ENCODE results near the gene EIF2A. TPM values are rescaled to one million over a fixed set of nuclear protein-coding genes. Genes with fewer than 3 reads are reported as not detected.
"Not testable (repeated sequence)": the region's sequence is repeated elsewhere in the genome, so short reads cannot be mapped to it uniquely, and the experiment has no call there.

The EIF2A gene
- total and polyA plus RNA-seq, 2 experiments from 2014 or later: 47.6 to 140 TPM

GRCh38 chr3:150613034-150613433 is 66.4 kb downstream of the EIF2A start:
- WGBS, 2 experiments (ENCODE audit: low coverage in 1 of 2, low lambda C conversion rate in 2 of 2, missing lambda C conversion rate in 2 of 2): 96 to 100% methylated on average over 2 of the region's 2 CpGs
- Histone ChIP-seq H3K36me3 (ENCODE audit: low read depth) (0 out of 2 replicates have a peak, but pooled peaks cover 5% of the 10 kb centered on the region), H3K27me3 (replicated peaks; ENCODE audit: insufficient read depth) (no peaks in the 10 kb centered on the region), H3K79me2 (ENCODE audit: insufficient read depth) (peaks cover 82% of the 10 kb centered on the region), H3K9me2 (ENCODE audit: insufficient read depth) (no peaks in the 10 kb centered on the region), H4K20me1 (ENCODE audit: insufficient read depth) (peaks cover 12% of the 10 kb centered on the region; the same call in 1 of the 2 replicates), H3F3A (ENCODE audit: insufficient read depth) (no peaks in the 10 kb centered on the region), H3K4me2 (ENCODE audit: unreplicated experiment) (no peak overlapping the region), H3K9ac (no peak overlapping the region), H3K9me3 (ENCODE audit: low read depth) (no peaks in the 10 kb centered on the region), H3K27ac (no peak overlapping the region), H2AFZ (no peak overlapping the region), H3K4me3 (no peak overlapping the region), H3K4me1 (ENCODE audit: insufficient read depth) (no peaks in the 10 kb centered on the region; the same call in 1 of the 2 replicates)
- DNase-seq: no peak
- TF ChIP-seq EZH2 (IDR thresholded peaks at IDR 0.05; ENCODE audit: insufficient read depth, poor library complexity, severe bottlenecking) (no peak), EZH2phosphoT487 (IDR thresholded peaks at IDR 0.05; ENCODE audit: insufficient read depth, low read depth) (no peak)
- in situ Hi-C loops (cut with MboI): no loop called here

DNA sequence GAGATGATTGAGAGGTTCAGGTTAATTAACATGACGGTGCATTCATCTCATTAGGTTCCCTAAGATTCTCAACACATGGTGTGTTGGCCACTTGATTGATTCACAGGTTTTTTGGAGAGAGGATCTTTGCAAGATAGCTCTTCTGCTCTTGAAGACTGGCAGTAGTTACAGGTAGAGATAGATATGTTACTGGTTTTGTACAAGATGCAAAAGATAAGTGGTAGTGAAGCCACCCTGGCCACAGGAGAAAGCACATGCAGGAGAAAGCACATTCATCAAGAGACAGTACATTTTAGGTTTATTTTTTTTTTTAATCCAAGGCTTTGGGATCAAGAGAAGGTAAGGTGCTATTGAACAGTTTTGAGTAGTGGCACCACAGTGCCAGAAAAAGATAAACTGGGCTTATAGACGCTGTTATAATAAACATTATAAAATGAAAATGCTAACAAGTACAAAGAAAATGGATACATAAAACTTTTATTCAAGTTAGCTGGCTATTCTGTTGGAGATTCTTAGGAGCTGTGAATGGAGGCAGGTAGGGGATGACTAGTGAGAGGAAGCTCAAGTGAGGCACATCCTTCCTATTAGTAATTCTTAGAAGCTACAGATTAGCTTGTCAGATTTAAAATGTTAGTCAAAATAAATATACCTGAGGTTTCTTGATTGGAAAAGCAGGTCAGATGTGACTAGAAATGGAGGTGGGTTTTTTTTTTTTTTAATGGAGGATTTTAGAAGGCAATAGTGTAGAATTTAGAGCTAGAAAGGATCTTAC is 67.3 kb downstream of the EIF2A start:
- Histone ChIP-seq H3K4me1 (ENCODE audit: insufficient read depth) (no peaks in the 10 kb centered on the region; the same call in 1 of the 2 replicates), H3K9ac (no peak overlapping the region), H4K20me1 (ENCODE audit: insufficient read depth) (peaks cover 12% of the 10 kb centered on the region; the same call in 1 of the 2 replicates), H3K4me2 (ENCODE audit: unreplicated experiment) (no peak overlapping the region), H2AFZ (no peak overlapping the region), H3K27ac (no peak overlapping the region), H3K79me2 (ENCODE audit: insufficient read depth) (peaks cover 82% of the 10 kb centered on the region), H3K36me3 (ENCODE audit: low read depth) (0 out of 2 replicates have a peak, but pooled peaks cover 5% of the 10 kb centered on the region), H3K9me3 (ENCODE audit: low read depth) (no peaks in the 10 kb centered on the region), H3F3A (ENCODE audit: insufficient read depth) (no peaks in the 10 kb centered on the region), H3K9me2 (ENCODE audit: insufficient read depth) (no peaks in the 10 kb centered on the region), H3K27me3 (replicated peaks; ENCODE audit: insufficient read depth) (no peaks in the 10 kb centered on the region), H3K4me3 (no peak overlapping the region)
- 87 to 88% methylated on average over 2 of the region's 2 CpGs for WGBS, 2 experiments (ENCODE audit: low coverage in 1 of 2, low lambda C conversion rate in 2 of 2, missing lambda C conversion rate in 2 of 2)
- in situ Hi-C loops (cut with MboI): no loop called here
- no peak for DNase-seq
- TF ChIP-seq EZH2phosphoT487 (IDR thresholded peaks at IDR 0.05; ENCODE audit: insufficient read depth, low read depth): no peak
- TF ChIP-seq EZH2 (IDR thresholded peaks at IDR 0.05; ENCODE audit: insufficient read depth, poor library complexity, severe bottlenecking): no peak

- Histone ChIP-seq H3K79me2 (ENCODE audit: insufficient read depth) (peaks cover 72% of the 10 kb centered on the region), H3K36me3 (ENCODE audit: low read depth) (peaks cover 8% of the 10 kb centered on the region; the same call in 1 of the 2 replicates), H3K4me3 (no peak overlapping the region), H3K9me2 (ENCODE audit: insufficient read depth) (no peaks in the 10 kb centered on the region), H2AFZ (no peak overlapping the region), H4K20me1 (ENCODE audit: insufficient read depth) (peaks cover 3% of the 10 kb centered on the region; the same call in 1 of the 2 replicates), H3K27ac (no peak overlapping the region), H3K4me2 (ENCODE audit: unreplicated experiment) (no peak overlapping the region), H3K27me3 (replicated peaks; ENCODE audit: insufficient read depth) (no peaks in the 10 kb centered on the region), H3F3A (ENCODE audit: insufficient read depth) (no peaks in the 10 kb centered on the region), H3K4me1 (ENCODE audit: insufficient read depth) (peaks cover 15% of the 10 kb centered on the region; the same call in 1 of the 2 replicates), H3K9ac (no peak overlapping the region), H3K9me3 (ENCODE audit: low read depth) (no peaks in the 10 kb centered on the region)
- 88% methylated on average over 7 of the region's 7 CpGs for WGBS, 2 experiments (ENCODE audit: low coverage in 1 of 2, low lambda C conversion rate in 2 of 2, missing lambda C conversion rate in 2 of 2)
- no peak for DNase-seq
- in situ Hi-C loops (cut with MboI): no loop called here
- no peak for TF ChIP-seq EZH2phosphoT487 (IDR thresholded peaks at IDR 0.05; ENCODE audit: insufficient read depth, low read depth)
- no peak for TF ChIP-seq EZH2 (IDR thresholded peaks at IDR 0.05; ENCODE audit: insufficient read depth, poor library complexity, severe bottlenecking)
These were observed 73.6 kb downstream of the EIF2A start for GRCh38 chr3:150620002-150620689.

GRCh38 chr3:150622955-150623354 is 76.4 kb downstream of the EIF2A start:
- Histone ChIP-seq H3K4me1 (ENCODE audit: insufficient read depth) (peaks cover 15% of the 10 kb centered on the region; the same call in 1 of the 2 replicates), H3K36me3 (ENCODE audit: low read depth) (peaks cover 30% of the 10 kb centered on the region), H3K79me2 (ENCODE audit: insufficient read depth) (peaks cover 59% of the 10 kb centered on the region)
- H3K27me3 ChIP-seq (replicated peaks; ENCODE audit: insufficient read depth); H3K4me3 ChIP-seq; H2AFZ ChIP-seq; H3K4me2 ChIP-seq (ENCODE audit: unreplicated experiment); H3F3A ChIP-seq (ENCODE audit: insufficient read depth); H3K9me2 ChIP-seq (ENCODE audit: insufficient read depth); DNase-seq; H4K20me1 ChIP-seq (ENCODE audit: insufficient read depth); H3K9me3 ChIP-seq (ENCODE audit: low read depth); H3K9ac ChIP-seq; H3K27ac ChIP-seq; in situ Hi-C loops (cut with MboI): not testable (repeated sequence)
